GM10266 (cell line): ENCODE measurements around the gene KLHL12.
"Not testable (repeated sequence)": the region's sequence is repeated elsewhere in the genome, so short reads cannot be mapped to it uniquely, and the experiment has no call there.

ENCODE experiments used
- DNase-seq: peaks from one replicate; pipeline ENCODE4 v3.0.0; 2012; ENCODE audit errors: extremely low spot score
- TF ChIP-seq, protein P1 (sequence below): IDR thresholded peaks from 2 replicates; pipeline ENCODE4 v1.5.1; 2012; ENCODE audit warnings: mild to moderate bottlenecking, low read depth; ENCODE audit not compliant: control insufficient read depth, insufficient read depth; ENCODE audit errors: missing control alignments

KLHL12 gene

DNA sequence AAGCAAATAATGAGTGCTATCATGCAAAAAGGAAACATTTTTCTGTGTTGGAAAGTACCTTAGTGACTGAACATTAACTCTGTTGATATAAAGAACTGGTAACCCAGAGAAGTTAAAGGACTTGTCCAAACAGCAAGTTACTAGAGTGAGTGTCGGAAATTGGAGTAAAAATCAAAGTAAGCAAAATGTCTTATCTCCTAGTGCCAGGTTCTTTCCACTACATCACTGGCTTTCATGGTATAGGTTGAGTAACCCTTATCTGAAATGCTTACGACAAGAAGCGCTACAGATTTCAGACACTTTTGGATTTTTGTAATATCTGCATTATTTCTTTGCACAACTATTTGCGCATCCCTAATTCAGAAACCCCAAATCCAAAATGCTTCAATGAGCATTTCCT is 21.7 kb downstream of the KLHL12 start:
- TF ChIP-seq, protein P1, sequence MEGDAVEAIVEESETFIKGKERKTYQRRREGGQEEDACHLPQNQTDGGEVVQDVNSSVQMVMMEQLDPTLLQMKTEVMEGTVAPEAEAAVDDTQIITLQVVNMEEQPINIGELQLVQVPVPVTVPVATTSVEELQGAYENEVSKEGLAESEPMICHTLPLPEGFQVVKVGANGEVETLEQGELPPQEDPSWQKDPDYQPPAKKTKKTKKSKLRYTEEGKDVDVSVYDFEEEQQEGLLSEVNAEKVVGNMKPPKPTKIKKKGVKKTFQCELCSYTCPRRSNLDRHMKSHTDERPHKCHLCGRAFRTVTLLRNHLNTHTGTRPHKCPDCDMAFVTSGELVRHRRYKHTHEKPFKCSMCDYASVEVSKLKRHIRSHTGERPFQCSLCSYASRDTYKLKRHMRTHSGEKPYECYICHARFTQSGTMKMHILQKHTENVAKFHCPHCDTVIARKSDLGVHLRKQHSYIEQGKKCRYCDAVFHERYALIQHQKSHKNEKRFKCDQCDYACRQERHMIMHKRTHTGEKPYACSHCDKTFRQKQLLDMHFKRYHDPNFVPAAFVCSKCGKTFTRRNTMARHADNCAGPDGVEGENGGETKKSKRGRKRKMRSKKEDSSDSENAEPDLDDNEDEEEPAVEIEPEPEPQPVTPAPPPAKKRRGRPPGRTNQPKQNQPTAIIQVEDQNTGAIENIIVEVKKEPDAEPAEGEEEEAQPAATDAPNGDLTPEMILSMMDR: no peak
- DNase-seq: no peak

DNA sequence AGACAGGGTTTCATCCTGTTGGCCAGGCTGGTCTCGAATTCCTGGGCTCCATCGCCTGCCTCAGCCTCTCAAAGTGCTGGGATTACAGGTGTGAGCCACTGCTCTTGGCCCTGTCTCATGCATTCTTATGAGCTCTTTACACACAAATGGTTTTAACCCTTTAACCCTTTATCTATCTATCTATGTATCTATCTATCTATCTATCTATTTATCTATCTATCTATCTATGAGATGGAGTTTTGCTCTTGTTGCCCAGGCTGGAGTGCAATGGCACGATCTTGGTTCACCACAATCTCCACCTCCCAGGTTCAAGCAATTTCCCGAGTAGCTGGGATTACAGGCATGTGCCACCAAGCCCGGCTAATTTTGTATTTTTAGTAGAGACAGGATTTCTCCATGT is 23.2 kb downstream of the KLHL12 start:
- not testable (repeated sequence) for DNase-seq

DNA sequence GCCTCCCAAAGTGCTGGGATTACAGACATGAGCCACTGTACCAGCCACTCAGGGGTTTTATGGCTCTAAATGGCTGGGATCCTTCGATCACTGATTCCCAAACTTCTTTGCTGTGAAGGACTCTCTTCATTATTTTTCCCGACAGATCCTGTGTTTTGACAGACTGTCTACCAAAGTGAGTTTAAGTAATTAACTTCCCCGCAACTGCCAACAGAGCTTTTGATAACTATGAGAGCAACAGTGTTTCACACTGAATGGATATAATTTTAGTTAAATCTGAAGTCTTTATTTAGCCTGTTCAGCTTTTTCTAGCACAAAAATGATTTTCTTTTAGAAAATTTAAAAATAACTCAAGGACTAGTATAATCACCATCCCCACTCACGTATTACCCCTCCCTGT is 25.5 kb downstream of the KLHL12 start:
- DNase-seq: no peak
- TF ChIP-seq, protein P1: no peak

DNA sequence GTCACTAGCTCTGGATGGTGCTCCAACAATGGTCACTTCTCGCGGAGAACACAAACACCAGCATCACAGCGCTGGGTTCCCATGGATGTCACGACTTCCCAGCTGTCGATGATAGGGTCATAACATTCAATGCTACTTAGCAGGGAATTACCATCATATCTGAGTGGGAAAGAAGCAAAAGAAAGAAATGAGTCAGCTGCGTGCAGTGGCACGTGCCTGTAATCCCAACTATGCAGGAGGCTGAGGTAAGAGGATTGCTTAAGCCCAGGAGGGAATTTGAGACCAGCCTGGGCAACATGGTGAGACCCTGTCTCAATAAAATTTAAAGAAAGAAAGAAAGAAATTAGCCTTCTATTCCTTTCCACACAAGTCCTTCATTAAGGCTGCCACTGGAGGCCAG is 34.5 kb downstream of the KLHL12 start:
- TF ChIP-seq, protein P1: no peak

DNA sequence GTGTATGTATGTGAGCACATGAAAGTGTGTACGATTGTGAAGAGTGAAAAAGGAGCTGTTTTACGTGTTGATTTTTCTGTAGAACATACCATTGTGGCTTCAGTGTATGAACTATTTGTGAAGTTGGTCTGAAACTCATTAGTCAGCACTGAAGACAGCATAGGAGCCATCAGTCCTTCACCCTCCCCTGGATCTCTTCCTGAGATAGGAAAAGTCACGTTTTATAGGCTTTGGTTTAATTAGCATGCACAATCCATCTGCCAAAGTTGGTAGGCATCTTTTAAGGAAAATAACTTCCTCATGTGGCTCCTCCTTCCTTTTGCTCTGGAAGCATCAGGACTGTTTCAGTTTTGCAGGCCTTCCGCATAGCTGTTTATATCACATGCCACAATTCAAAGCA is 36.6 kb downstream of the KLHL12 start:
- TF ChIP-seq, protein P1: no peak
- no peak for DNase-seq

More for the DNA sequence above, 34.5 kb downstream of the KLHL12 start:
- DNase-seq: no peak

DNA sequence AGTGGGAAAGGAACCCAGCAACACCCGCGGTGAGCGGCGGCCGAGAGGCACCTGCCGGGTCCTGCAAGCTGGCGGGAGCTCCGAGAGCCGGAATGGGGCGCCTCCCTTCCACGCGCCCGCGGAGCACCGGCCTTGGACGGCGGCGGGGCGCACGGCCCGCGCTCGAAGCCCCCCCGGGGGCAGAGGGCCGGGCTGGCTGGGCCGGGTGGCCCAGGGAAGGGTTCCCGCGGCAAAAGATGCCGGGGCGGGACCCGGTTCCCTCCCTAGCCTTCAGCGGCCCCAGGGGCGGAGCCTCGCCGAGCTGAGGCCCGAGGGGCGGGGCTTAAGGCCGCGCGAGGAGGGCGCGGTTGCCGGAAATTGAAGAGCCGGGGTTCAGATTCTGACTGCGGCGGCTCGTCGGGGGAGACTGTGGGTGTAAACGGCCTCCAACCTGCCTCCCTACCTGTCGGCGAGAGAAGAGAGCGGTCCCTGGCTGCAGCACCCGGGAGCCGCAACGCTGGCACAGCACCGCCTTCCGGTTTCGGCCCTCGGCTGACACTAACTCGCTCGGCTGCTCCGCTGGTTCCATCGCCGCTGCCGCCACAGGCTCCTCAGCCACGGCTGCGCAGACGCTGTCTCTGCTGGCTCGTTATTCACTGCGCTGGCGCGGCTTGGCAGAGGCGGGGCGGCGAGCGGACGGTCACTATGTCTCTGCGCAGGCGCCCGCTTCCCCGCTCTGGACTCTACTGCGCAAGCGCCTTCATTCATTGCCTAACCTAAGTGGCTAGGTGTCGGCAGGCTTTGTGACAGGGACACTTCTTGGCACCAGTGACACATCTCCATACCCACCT is 38.3 kb downstream of the KLHL12 start, which contains the start of gene RABIF:
RABIF (minus strand) TSS at position 619 of the 830 bp plus-strand sequence; CDS start at position 568, 51 bp downstream.
- TF ChIP-seq, protein P1: no peak
- peak; percentile 95 for DNase-seq

DNA sequence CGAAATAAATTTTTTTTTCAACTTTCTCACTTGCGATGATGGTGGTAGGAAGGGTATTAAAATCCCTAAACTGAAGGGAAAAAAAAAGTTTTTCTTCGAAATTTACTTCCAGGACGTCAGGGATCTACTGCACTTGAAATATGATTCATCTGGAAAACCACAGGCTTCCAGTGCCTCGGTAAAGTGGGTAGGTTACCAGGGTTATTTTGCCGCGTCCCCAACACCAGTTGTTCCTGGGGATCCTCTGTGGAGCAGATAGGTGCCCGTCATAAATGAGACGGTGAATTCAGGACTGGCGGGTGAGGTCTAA is 38.9 kb downstream of the KLHL12 start:
- TF ChIP-seq, protein P1: no peak
- no peak for DNase-seq
